Esophagus (tissue), 2 donors: ENCODE data around the gene STX17. TPM values are rescaled to one million over a fixed set of nuclear protein-coding genes. Genes with fewer than 3 reads are reported as not detected.

Source experiments
- H3K27ac ChIP-seq, 2 donors: one replicate each; pipeline ENCODE4 v1.5.1; 2013; ENCODE audit warnings: low read depth in 2 of 2, mild to moderate bottlenecking in 2 of 2, inconsistent platforms in 1 of 2, low read length in 1 of 2, moderate library complexity in 1 of 2
- H3K27me3 ChIP-seq, 2 donors: one replicate each; pipeline ENCODE4 v1.6.1; 2013; ENCODE audit warnings: low read length in 2 of 2, control low read depth in 1 of 2, mild to moderate bottlenecking in 1 of 2; ENCODE audit not compliant: insufficient read depth in 2 of 2, control insufficient read depth in 1 of 2
- H3K36me3 ChIP-seq, 2 donors: one replicate each; pipeline ENCODE4 v1.6.1; 2013; ENCODE audit warnings: low read length in 1 of 2; ENCODE audit not compliant: control insufficient read depth in 2 of 2, insufficient read depth in 2 of 2
- H3K4me1 ChIP-seq, 2 donors: one replicate each; pipeline ENCODE4 v1.6.1; 2013; ENCODE audit warnings: low read length in 1 of 2; ENCODE audit not compliant: control insufficient read depth in 2 of 2, insufficient read depth in 2 of 2
- H3K4me3 ChIP-seq, 2 donors: one replicate each; pipeline ENCODE4 v1.5.1; 2013; ENCODE audit warnings: low read length in 2 of 2, mild to moderate bottlenecking in 2 of 2, low read depth in 1 of 2, moderate library complexity in 1 of 2
- H3K9me3 ChIP-seq, 2 donors: one replicate each; pipeline ENCODE4 v1.6.1; 2013; ENCODE audit warnings: mild to moderate bottlenecking in 2 of 2, low read depth in 1 of 2, low read length in 1 of 2, moderate library complexity in 1 of 2; ENCODE audit not compliant: control insufficient read depth in 2 of 2, insufficient read depth in 1 of 2
- WGBS, 2 donors: extraction: QIAGEN DNeasy Blood & Tissue Kit; methylation state at CpG; one replicate each; pipeline ENCODE4 v1.1.7; 2013; 5-methylcytosine and 5-hydroxymethylcytosine counted together
- polyA plus RNA-seq, 2 donors: library from polyadenylated mRNA; stranded (reverse); fragments of 200-250 nt; gene quantifications; one replicate each; pipeline ENCODE4 v1.2.3, GENCODE V29; 2013
- donor health status: healthy with polysubstance abuse.
- donor health status: Bipolar disorder and iron deficiency.

Gene STX17
- polyA plus RNA-seq, 2 donors = 7.0 to 8.1 TPM

GRCh38 chr9:99955606-99956005 lies 49.2 kb downstream of the STX17 start:
- peaks cover 0 to 2% of the 10 kb centered on the region in 2 donors for H3K36me3 ChIP-seq
- H3K27me3 ChIP-seq = no peaks in the 10 kb centered on the region
- H3K4me3 ChIP-seq = no peak overlapping the region
- H3K4me1 ChIP-seq = no peaks in the 10 kb centered on the region
- WGBS, 2 donors = 76 to 84% methylated on average over 4 of the region's 4 CpGs
- H3K27ac ChIP-seq = no peak overlapping the region
- H3K9me3 ChIP-seq = no peaks in the 10 kb centered on the region

GRCh38 chr9:99962680-99963261 lies 56.3 kb downstream of the STX17 start:
- no peaks in the 10 kb centered on the region for H3K9me3 ChIP-seq
- H3K27ac ChIP-seq = no peak overlapping the region
- H3K36me3 ChIP-seq = peaks cover 2% of the 10 kb centered on the region in 2 donors
- H3K27me3 ChIP-seq = no peaks in the 10 kb centered on the region
- H3K4me3 ChIP-seq = no peak overlapping the region
- WGBS, 2 donors = 93 to 95% methylated on average over 1 of the region's 1 CpG
- H3K4me1 ChIP-seq = no peaks in the 10 kb centered on the region

- Histone ChIP-seq H3K9me3 (no peaks in the 10 kb centered on the region), H3K27ac (no peak overlapping the region), H3K4me3 (no peak overlapping the region), H3K36me3 (peaks cover 2 to 6% of the 10 kb centered on the region in 2 donors), H3K27me3 (no peaks in the 10 kb centered on the region), H3K4me1 (no peaks in the 10 kb centered on the region)
- 89 to 90% methylated on average over 1 of the region's 1 CpG for WGBS, 2 donors
Measured at GRCh38 chr9:99964336-99964735, 57.9 kb downstream of the STX17 start.

GRCh38 chr9:99966001-99966400 lies 59.5 kb downstream of the STX17 start:
- H3K27me3 ChIP-seq = no peaks in the 10 kb centered on the region
- H3K36me3 ChIP-seq = peaks cover 0 to 11% of the 10 kb centered on the region in 2 donors
- no peak overlapping the region for H3K4me3 ChIP-seq
- 95 to 96% methylated on average over 2 of the region's 2 CpGs for WGBS, 2 donors
- no peak overlapping the region for H3K27ac ChIP-seq
- no peaks in the 10 kb centered on the region for H3K9me3 ChIP-seq
- H3K4me1 ChIP-seq = no peaks in the 10 kb centered on the region

GRCh38 chr9:99966716-99967115 lies 60.3 kb downstream of the STX17 start:
- H3K4me1 ChIP-seq = no peaks in the 10 kb centered on the region
- H3K36me3 ChIP-seq = peaks cover 0 to 11% of the 10 kb centered on the region in 2 donors
- no peak overlapping the region for H3K27ac ChIP-seq
- H3K4me3 ChIP-seq = no peak overlapping the region
- WGBS, 2 donors = 59 to 64% methylated on average over 2 of the region's 2 CpGs
- no peaks in the 10 kb centered on the region for H3K9me3 ChIP-seq
- no peaks in the 10 kb centered on the region for H3K27me3 ChIP-seq

- peaks cover 0 to 11% of the 10 kb centered on the region in 2 donors for H3K36me3 ChIP-seq
Measured at GRCh38 chr9:99967457-99967856, 61.0 kb downstream of the STX17 start.

GRCh38 chr9:99970481-99970880 lies 64.0 kb downstream of the STX17 start:
- H3K36me3 ChIP-seq = peaks cover 0 to 11% of the 10 kb centered on the region in 2 donors
- 96 to 100% methylated on average over 2 of the region's 2 CpGs for WGBS, 2 donors

More at GRCh38 chr9:99967457-99967856, 61.0 kb downstream of the STX17 start:
- 87 to 92% methylated on average over 2 of the region's 2 CpGs for WGBS, 2 donors
- no peak overlapping the region for H3K4me3 ChIP-seq
- no peaks in the 10 kb centered on the region for H3K4me1 ChIP-seq
- no peaks in the 10 kb centered on the region for H3K27me3 ChIP-seq
- no peak overlapping the region for H3K27ac ChIP-seq
- no peaks in the 10 kb centered on the region for H3K9me3 ChIP-seq

GRCh38 chr9:99971410-99971809 lies 65.0 kb downstream of the STX17 start:
- Histone ChIP-seq H3K36me3 (peaks cover 0 to 11% of the 10 kb centered on the region in 2 donors), H3K27me3 (no peaks in the 10 kb centered on the region), H3K4me3 (no peak overlapping the region)

More at GRCh38 chr9:99970481-99970880, 64.0 kb downstream of the STX17 start:
- Histone ChIP-seq H3K4me3 (no peak overlapping the region), H3K4me1 (no peaks in the 10 kb centered on the region), H3K9me3 (no peaks in the 10 kb centered on the region), H3K27me3 (no peaks in the 10 kb centered on the region), H3K27ac (no peak overlapping the region)

GRCh38 chr9:99973455-99973854 lies 67.0 kb downstream of the STX17 start:
- 97 to 98% methylated on average over 3 of the region's 3 CpGs for WGBS, 2 donors
- H3K36me3 ChIP-seq = peaks cover 0 to 7% of the 10 kb centered on the region in 2 donors
- H3K4me1 ChIP-seq = no peaks in the 10 kb centered on the region
- H3K9me3 ChIP-seq = no peaks in the 10 kb centered on the region
- H3K4me3 ChIP-seq = no peak overlapping the region
- no peaks in the 10 kb centered on the region for H3K27me3 ChIP-seq
- no peak overlapping the region for H3K27ac ChIP-seq

More at GRCh38 chr9:99971410-99971809, 65.0 kb downstream of the STX17 start:
- no peaks in the 10 kb centered on the region for H3K4me1 ChIP-seq
- H3K27ac ChIP-seq = no peak overlapping the region
- no peaks in the 10 kb centered on the region for H3K9me3 ChIP-seq
